Thoracic aorta (tissue), 2 donors: ENCODE data around the gene CCDC34. TPM values are rescaled to one million over a fixed set of nuclear protein-coding genes. Genes with fewer than 3 reads are reported as not detected.

ENCODE experiments used
- ATAC-seq: fragments of 150-250 bp; one replicate; pipeline ENCODE4 v1.8.0; 2017; ENCODE audit warnings: low read depth; ENCODE audit not compliant: insufficient number of reproducible peaks, low FRiP score
- DNase-seq: peaks from one replicate; pipeline ENCODE4 v3.0.0-alpha.2; 2020; ENCODE audit warnings: low spot score
- H3K27ac ChIP-seq, 2 donors: fragments of 200-600 bp; sonication (generic); 1 replicate in 1 of 2; 2 replicates in 1 of 2; pipeline ENCODE4 v1.5.1; 2016; ENCODE audit warnings: mild to moderate bottlenecking in 2 of 2, moderate library complexity in 2 of 2
- H3K27me3 ChIP-seq: fragments of 200-600 bp; sonication (generic); replicated peaks from 2 replicates; pipeline ENCODE4 v1.6.0; 2016; ENCODE audit warnings: mild to moderate bottlenecking; ENCODE audit not compliant: insufficient read depth
- H3K36me3 ChIP-seq: fragments of 200-600 bp; sonication (generic); one replicate; pipeline ENCODE4 v1.5.1; 2016
- H3K4me1 ChIP-seq, 2 donors: fragments of 200-600 bp; sonication (generic); 1 replicate in 1 of 2; 2 replicates in 1 of 2; pipeline versions ENCODE4 v1.5.1 to v1.6.0; 2016; ENCODE audit warnings: low read depth in 2 of 2, mild to moderate bottlenecking in 1 of 2; ENCODE audit not compliant: control insufficient read depth in 1 of 2
- H3K4me3 ChIP-seq: fragments of 200-600 bp; sonication (generic); 2 replicates; pipeline ENCODE4 v1.5.1; 2016; ENCODE audit warnings: mild to moderate bottlenecking
- H3K9me3 ChIP-seq: fragments of 200-600 bp; sonication (generic); 2 replicates; pipeline ENCODE4 v1.5.1; 2016
- CTCF ChIP-seq: fragments of 200-600 bp; sonication (generic); IDR thresholded peaks from one replicate; pipeline ENCODE4 v1.5.1; 2019; ENCODE audit warnings: antibody characterized with exemption
- total RNA-seq, 2 donors: library from RNA; depleted of rRNA; stranded (reverse); fragments of >200 nt; gene quantifications; one replicate each; pipeline versions ENCODE4 v1.1.0 to v1.2.3, GENCODE V29; 2016

CCDC34 gene
- total RNA-seq, 2 donors from 2014 or later, result 1.5 to 2.3 TPM

DNA sequence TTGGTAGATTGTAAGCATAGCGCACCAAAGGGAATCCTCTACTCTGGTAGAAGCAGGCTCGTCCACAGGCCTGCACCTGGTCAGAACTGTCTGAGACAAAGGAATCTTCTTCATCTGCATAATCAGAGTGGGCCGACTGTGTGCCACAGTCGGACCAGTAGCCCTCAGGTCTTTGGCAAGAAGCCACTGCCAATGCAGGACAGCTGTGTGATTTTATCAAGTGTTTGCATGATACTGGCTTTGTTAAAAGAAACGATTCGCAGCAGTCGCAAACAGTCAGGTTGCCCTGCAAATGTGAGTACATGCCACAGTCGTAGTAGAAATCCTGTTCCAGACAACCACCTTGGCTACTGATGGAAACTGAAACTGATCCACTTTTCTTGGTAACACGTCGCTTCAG is 4.9 kb upstream of the CCDC34 start:
- H3K27ac ChIP-seq, result no peak overlapping the region

GRCh38 chr11:27363576-27364117 is 632 bp upstream of the CCDC34 start:
- Histone ChIP-seq H3K4me3 (peak overlapping the region; percentile 87), H3K27ac (no peak overlapping the region), H3K36me3 (peaks cover 7% of the 10 kb centered on the region), H3K4me1 (no peaks in the 10 kb centered on the region), H3K9me3 (no peaks in the 10 kb centered on the region), H3K27me3 (no peaks in the 10 kb centered on the region)
- DNase-seq, result no peak
- TF ChIP-seq CTCF, result no peak
- ATAC-seq, result no peak

More for the DNA sequence above, 4.9 kb upstream of the CCDC34 start:
- no peak for DNase-seq
- peaks cover 24% of the 10 kb centered on the region for H3K36me3 ChIP-seq
- ATAC-seq, result no peak
- no peaks in the 10 kb centered on the region for H3K27me3 ChIP-seq
- H3K4me1 ChIP-seq, result no peaks in the 10 kb centered on the region
- TF ChIP-seq CTCF, result no peak
- no peaks in the 10 kb centered on the region for H3K9me3 ChIP-seq
- no peak overlapping the region for H3K4me3 ChIP-seq

GRCh38 chr11:27361649-27362431 is 1.2 kb downstream of the CCDC34 start:
- no peaks in the 10 kb centered on the region for H3K9me3 ChIP-seq
- TF ChIP-seq CTCF, result no peak
- H3K27ac ChIP-seq, result no peak overlapping the region
- ATAC-seq (no peak), DNase-seq (no peak)
- H3K4me1 ChIP-seq, result no peaks in the 10 kb centered on the region
- H3K36me3 ChIP-seq, result no peaks in the 10 kb centered on the region
- no peaks in the 10 kb centered on the region for H3K27me3 ChIP-seq
- no peak overlapping the region for H3K4me3 ChIP-seq

- DNase-seq (no peak), ATAC-seq (no peak)
- Histone ChIP-seq H3K27ac (no peak overlapping the region), H3K36me3 (no peaks in the 10 kb centered on the region), H3K4me1 (peaks cover 0 to 3% of the 10 kb centered on the region in 2 donors), H3K9me3 (no peaks in the 10 kb centered on the region), H3K27me3 (no peaks in the 10 kb centered on the region), H3K4me3 (no peak overlapping the region)
- TF ChIP-seq CTCF, result no peak
Observed at GRCh38 chr11:27358296-27358695, 4.7 kb downstream of the CCDC34 start.

GRCh38 chr11:27357250-27357649 is 5.8 kb downstream of the CCDC34 start:
- Histone ChIP-seq H3K4me3 (no peak overlapping the region), H3K4me1 (peaks cover 0 to 3% of the 10 kb centered on the region in 2 donors), H3K36me3 (no peaks in the 10 kb centered on the region), H3K27ac (no peak overlapping the region), H3K27me3 (no peaks in the 10 kb centered on the region), H3K9me3 (no peaks in the 10 kb centered on the region)
- no peak for TF ChIP-seq CTCF
- ATAC-seq, result no peak
- no peak for DNase-seq
